ENCODE measurements around the gene CEACAM3.
"Not testable (repeated sequence)": the region's sequence is repeated elsewhere in the genome, so short reads cannot be mapped to it uniquely, and the experiment has no call there.

The CEACAM3 gene

GRCh38 chr19:41785653-41786052, 10.7 kb upstream of the CEACAM3 start:
- Histone ChIP-seq H3K4ac (ENCODE audit: low read depth, low read length) (no peak overlapping the region), H3K36me3 (ENCODE audit: control insufficient read depth, insufficient read depth, low read length) (no peaks in the 10 kb centered on the region), H2BK5ac (ENCODE audit: low read length) (no peak overlapping the region), H3K56ac (ENCODE audit: low read length) (peak overlapping the region; percentile 15), H3K27ac (ENCODE audit: low read depth, low read length) (no peak overlapping the region), H3K4me2 (ENCODE audit: low read length) (peak overlapping the region; percentile 40), H3K27me3 (ENCODE audit: insufficient read depth, low read length, poor library complexity) (no peaks in the 10 kb centered on the region), H3K4me3 (ENCODE audit: low read length) (no peak overlapping the region), H4K8ac (ENCODE audit: low read depth, low read length) (no peak overlapping the region), H4K5ac (ENCODE audit: low read length) (no peak overlapping the region), H3K79me2 (ENCODE audit: control insufficient read depth, insufficient read depth, low read length) (no peaks in the 10 kb centered on the region), H3K18ac (ENCODE audit: low read length) (no peak overlapping the region), H3K23ac (ENCODE audit: low read length) (no peak overlapping the region), H2BK15ac (replicated peaks; ENCODE audit: low read depth) (no peak overlapping the region), H3K9ac (ENCODE audit: low read length) (peak overlapping the region; percentile 48), H2AK5ac (ENCODE audit: low read length) (no peak overlapping the region), H2BK120ac (ENCODE audit: low read depth, low read length) (no peak overlapping the region), H3K4me1 (ENCODE audit: control insufficient read depth, low read depth, low read length) (no peaks in the 10 kb centered on the region), H3K79me1 (ENCODE audit: low read length) (no peaks in the 10 kb centered on the region)
- whole genome bisulfite sequencing (ENCODE audit: extremely low coverage, insufficient coverage, low lambda C conversion rate): no CpG with 5 or more reads among the region's 10 CpGs
- peak; percentile 87 for DNase-seq

- Histone ChIP-seq H3K4me1 (ENCODE audit: control insufficient read depth, low read depth, low read length) (no peaks in the 10 kb centered on the region), H3K4me3 (ENCODE audit: low read length) (no peak overlapping the region), H3K79me2 (ENCODE audit: control insufficient read depth, insufficient read depth, low read length) (no peaks in the 10 kb centered on the region), H2BK120ac (ENCODE audit: low read depth, low read length) (no peak overlapping the region), H4K5ac (ENCODE audit: low read length) (no peak overlapping the region), H2BK5ac (ENCODE audit: low read length) (no peak overlapping the region), H3K79me1 (ENCODE audit: low read length) (no peaks in the 10 kb centered on the region), H3K23ac (ENCODE audit: low read length) (no peak overlapping the region), H3K4ac (ENCODE audit: low read depth, low read length) (no peak overlapping the region), H4K8ac (ENCODE audit: low read depth, low read length) (no peak overlapping the region), H3K4me2 (ENCODE audit: low read length) (no peak overlapping the region), H3K18ac (ENCODE audit: low read length) (no peak overlapping the region), H3K36me3 (ENCODE audit: control insufficient read depth, insufficient read depth, low read length) (no peaks in the 10 kb centered on the region), H2AK5ac (ENCODE audit: low read length) (no peak overlapping the region), H3K27ac (ENCODE audit: low read depth, low read length) (no peak overlapping the region), H3K9ac (ENCODE audit: low read length) (no peak overlapping the region), H2BK15ac (replicated peaks; ENCODE audit: low read depth) (no peak overlapping the region), H3K56ac (ENCODE audit: low read length) (no peak overlapping the region), H3K27me3 (ENCODE audit: insufficient read depth, low read length, poor library complexity) (no peaks in the 10 kb centered on the region)
- no peak for DNase-seq
- WGBS (ENCODE audit: extremely low coverage, insufficient coverage, low lambda C conversion rate): no CpG with 5 or more reads among the region's 7 CpGs
These were observed 9.3 kb upstream of the CEACAM3 start for GRCh38 chr19:41787055-41787454.

GRCh38 chr19:41788518-41788917, 7.9 kb upstream of the CEACAM3 start:
- H3K79me1 ChIP-seq (ENCODE audit: low read length); H3K4me3 ChIP-seq (ENCODE audit: low read length); H3K9ac ChIP-seq (ENCODE audit: low read length); H2BK15ac ChIP-seq (replicated peaks; ENCODE audit: low read depth); H3K23ac ChIP-seq (ENCODE audit: low read length); H4K5ac ChIP-seq (ENCODE audit: low read length); H2BK5ac ChIP-seq (ENCODE audit: low read length); H3K4me2 ChIP-seq (ENCODE audit: low read length); H4K8ac ChIP-seq (ENCODE audit: low read depth, low read length); H3K4ac ChIP-seq (ENCODE audit: low read depth, low read length); H3K27ac ChIP-seq (ENCODE audit: low read depth, low read length); H2BK120ac ChIP-seq (ENCODE audit: low read depth, low read length); H3K79me2 ChIP-seq (ENCODE audit: control insufficient read depth, insufficient read depth, low read length); H3K56ac ChIP-seq (ENCODE audit: low read length); DNase-seq; H3K27me3 ChIP-seq (ENCODE audit: insufficient read depth, low read length, poor library complexity); H2AK5ac ChIP-seq (ENCODE audit: low read length); H3K36me3 ChIP-seq (ENCODE audit: control insufficient read depth, insufficient read depth, low read length); H3K4me1 ChIP-seq (ENCODE audit: control insufficient read depth, low read depth, low read length); H3K18ac ChIP-seq (ENCODE audit: low read length): not testable (repeated sequence)
- no CpG with 5 or more reads among the region's 1 CpG for WGBS (ENCODE audit: extremely low coverage, insufficient coverage, low lambda C conversion rate)

GRCh38 chr19:41789053-41789452, 7.3 kb upstream of the CEACAM3 start:
- H3K23ac ChIP-seq (ENCODE audit: low read length); H3K36me3 ChIP-seq (ENCODE audit: control insufficient read depth, insufficient read depth, low read length); H4K8ac ChIP-seq (ENCODE audit: low read depth, low read length); H3K18ac ChIP-seq (ENCODE audit: low read length); H3K56ac ChIP-seq (ENCODE audit: low read length); H4K5ac ChIP-seq (ENCODE audit: low read length); H3K79me1 ChIP-seq (ENCODE audit: low read length); H2BK15ac ChIP-seq (replicated peaks; ENCODE audit: low read depth); H3K4me1 ChIP-seq (ENCODE audit: control insufficient read depth, low read depth, low read length); H3K9ac ChIP-seq (ENCODE audit: low read length); DNase-seq; H2BK120ac ChIP-seq (ENCODE audit: low read depth, low read length); H2BK5ac ChIP-seq (ENCODE audit: low read length); H2AK5ac ChIP-seq (ENCODE audit: low read length); H3K4ac ChIP-seq (ENCODE audit: low read depth, low read length); H3K27ac ChIP-seq (ENCODE audit: low read depth, low read length); H3K4me2 ChIP-seq (ENCODE audit: low read length); H3K79me2 ChIP-seq (ENCODE audit: control insufficient read depth, insufficient read depth, low read length); H3K4me3 ChIP-seq (ENCODE audit: low read length); H3K27me3 ChIP-seq (ENCODE audit: insufficient read depth, low read length, poor library complexity): not testable (repeated sequence)
- no CpG with 5 or more reads among the region's 5 CpGs for WGBS (ENCODE audit: extremely low coverage, insufficient coverage, low lambda C conversion rate)

- Histone ChIP-seq H2BK120ac (ENCODE audit: low read depth, low read length) (no peak overlapping the region), H3K27ac (ENCODE audit: low read depth, low read length) (no peak overlapping the region), H4K5ac (ENCODE audit: low read length) (no peak overlapping the region), H2AK5ac (ENCODE audit: low read length) (no peak overlapping the region), H3K56ac (ENCODE audit: low read length) (no peak overlapping the region), H3K4me1 (ENCODE audit: control insufficient read depth, low read depth, low read length) (no peaks in the 10 kb centered on the region), H3K79me2 (ENCODE audit: control insufficient read depth, insufficient read depth, low read length) (no peaks in the 10 kb centered on the region), H3K9ac (ENCODE audit: low read length) (no peak overlapping the region), H2BK15ac (replicated peaks; ENCODE audit: low read depth) (no peak overlapping the region), H3K27me3 (ENCODE audit: insufficient read depth, low read length, poor library complexity) (no peaks in the 10 kb centered on the region), H2BK5ac (ENCODE audit: low read length) (no peak overlapping the region), H3K18ac (ENCODE audit: low read length) (no peak overlapping the region), H3K79me1 (ENCODE audit: low read length) (no peaks in the 10 kb centered on the region), H3K4me2 (ENCODE audit: low read length) (no peak overlapping the region), H3K4me3 (ENCODE audit: low read length) (no peak overlapping the region), H3K36me3 (ENCODE audit: control insufficient read depth, insufficient read depth, low read length) (no peaks in the 10 kb centered on the region), H3K23ac (ENCODE audit: low read length) (no peak overlapping the region), H4K8ac (ENCODE audit: low read depth, low read length) (no peak overlapping the region), H3K4ac (ENCODE audit: low read depth, low read length) (no peak overlapping the region)
- WGBS (ENCODE audit: extremely low coverage, insufficient coverage, low lambda C conversion rate): no CpG with 5 or more reads among the region's 22 CpGs
- DNase-seq: peak; percentile 63
These were observed 3.6 kb upstream of the CEACAM3 start for GRCh38 chr19:41792513-41793413.

GRCh38 chr19:41793414-41793727, 3.0 kb upstream of the CEACAM3 start:
- WGBS (ENCODE audit: extremely low coverage, insufficient coverage, low lambda C conversion rate): no CpG with 5 or more reads among the region's 1 CpG

More at GRCh38 chr19:41793414-41793727, 3.0 kb upstream of the CEACAM3 start:
- Histone ChIP-seq H3K27me3 (ENCODE audit: insufficient read depth, low read length, poor library complexity) (no peaks in the 10 kb centered on the region), H3K4ac (ENCODE audit: low read depth, low read length) (no peak overlapping the region), H3K36me3 (ENCODE audit: control insufficient read depth, insufficient read depth, low read length) (no peaks in the 10 kb centered on the region), H3K56ac (ENCODE audit: low read length) (no peak overlapping the region), H2BK120ac (ENCODE audit: low read depth, low read length) (no peak overlapping the region), H2BK15ac (replicated peaks; ENCODE audit: low read depth) (no peak overlapping the region), H2BK5ac (ENCODE audit: low read length) (no peak overlapping the region), H3K9ac (ENCODE audit: low read length) (no peak overlapping the region), H4K8ac (ENCODE audit: low read depth, low read length) (no peak overlapping the region), H3K79me1 (ENCODE audit: low read length) (no peaks in the 10 kb centered on the region), H4K5ac (ENCODE audit: low read length) (no peak overlapping the region), H3K79me2 (ENCODE audit: control insufficient read depth, insufficient read depth, low read length) (no peaks in the 10 kb centered on the region), H3K4me1 (ENCODE audit: control insufficient read depth, low read depth, low read length) (no peaks in the 10 kb centered on the region), H3K4me2 (ENCODE audit: low read length) (no peak overlapping the region), H3K4me3 (ENCODE audit: low read length) (no peak overlapping the region), H3K27ac (ENCODE audit: low read depth, low read length) (no peak overlapping the region), H2AK5ac (ENCODE audit: low read length) (no peak overlapping the region), H3K18ac (ENCODE audit: low read length) (no peak overlapping the region), H3K23ac (ENCODE audit: low read length) (no peak overlapping the region)
- no peak for DNase-seq

Data from mesendoderm (in vitro differentiated cells).